Liver (tissue), 3 donors: ENCODE data around the gene UPF1.

Experiments used
- FOXA1 ChIP-seq: IDR thresholded peaks from 2 replicates; pipeline ENCODE4 v1.6.1; 2016; ENCODE audit warnings: antibody characterized with exemption
- SP1 ChIP-seq: IDR thresholded peaks from 2 replicates; pipeline ENCODE4 v1.6.1; 2018; ENCODE audit warnings: antibody characterized with exemption, mild to moderate bottlenecking
- TF ChIP-seq, protein P1 (sequence below): fragments of 150-350 bp; IDR thresholded peaks from 2 replicates; pipeline ENCODE4 v1.5.1; 2017; ENCODE audit warnings: improper control_type of control experiment, low read depth, low read length; ENCODE audit not compliant: missing input control
- donor health status: healthy.
- donor health status: healthy.

GRCh38 chr19:18915639-18916038, 83.9 kb downstream of the UPF1 start:
- TF ChIP-seq, protein P1, sequence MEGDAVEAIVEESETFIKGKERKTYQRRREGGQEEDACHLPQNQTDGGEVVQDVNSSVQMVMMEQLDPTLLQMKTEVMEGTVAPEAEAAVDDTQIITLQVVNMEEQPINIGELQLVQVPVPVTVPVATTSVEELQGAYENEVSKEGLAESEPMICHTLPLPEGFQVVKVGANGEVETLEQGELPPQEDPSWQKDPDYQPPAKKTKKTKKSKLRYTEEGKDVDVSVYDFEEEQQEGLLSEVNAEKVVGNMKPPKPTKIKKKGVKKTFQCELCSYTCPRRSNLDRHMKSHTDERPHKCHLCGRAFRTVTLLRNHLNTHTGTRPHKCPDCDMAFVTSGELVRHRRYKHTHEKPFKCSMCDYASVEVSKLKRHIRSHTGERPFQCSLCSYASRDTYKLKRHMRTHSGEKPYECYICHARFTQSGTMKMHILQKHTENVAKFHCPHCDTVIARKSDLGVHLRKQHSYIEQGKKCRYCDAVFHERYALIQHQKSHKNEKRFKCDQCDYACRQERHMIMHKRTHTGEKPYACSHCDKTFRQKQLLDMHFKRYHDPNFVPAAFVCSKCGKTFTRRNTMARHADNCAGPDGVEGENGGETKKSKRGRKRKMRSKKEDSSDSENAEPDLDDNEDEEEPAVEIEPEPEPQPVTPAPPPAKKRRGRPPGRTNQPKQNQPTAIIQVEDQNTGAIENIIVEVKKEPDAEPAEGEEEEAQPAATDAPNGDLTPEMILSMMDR: peak; percentile 20
- TF ChIP-seq SP1: no peak
- no peak for TF ChIP-seq FOXA1
